Heart left ventricle (tissue), 16 donors: ENCODE measurements around the gene FLCN. TPM values are rescaled to one million over a fixed set of nuclear protein-coding genes. Genes with fewer than 3 reads are reported as not detected.
"Not testable (repeated sequence)": the region's sequence is repeated elsewhere in the genome, so short reads cannot be mapped to it uniquely, and the experiment has no call there.

ENCODE experiments used
- ATAC-seq, 4 donors: fragments of 200-7000 bp; cut with Tn5 transposase; one replicate each; pipeline ENCODE4 v1.9.1; 2020 to 2022; ENCODE audit warnings: moderate library complexity in 4 of 4, mild to moderate bottlenecking in 3 of 4, moderate number of reproducible peaks in 1 of 4
- DNase-seq, 5 donors: peaks; one replicate each; pipeline ENCODE4 v3.0.0-alpha.2; 2020
- H3K27ac ChIP-seq, 12 donors: fragments of 200-600 bp; sonication (generic) in 4 of 12; one replicate each; pipeline versions ENCODE4 v1.5.0 to v1.8.0; 2016 to 2022; ENCODE audit warnings: mild to moderate bottlenecking in 2 of 12
- H3K27me3 ChIP-seq, 9 donors: fragments of 200-600 bp; sonication (generic) in 2 of 9; one replicate each; pipeline versions ENCODE4 v1.5.1 to v1.8.0; 2016 to 2022; ENCODE audit warnings: mild to moderate bottlenecking in 3 of 9
- H3K36me3 ChIP-seq, 9 donors: fragments of 200-600 bp; sonication (generic) in 2 of 9; one replicate each; pipeline versions ENCODE4 v1.5.0 to v1.8.0; 2018 to 2022; ENCODE audit warnings: mild to moderate bottlenecking in 2 of 9
- H3K4me1 ChIP-seq, 12 donors: fragments of 200-600 bp; sonication (generic) in 4 of 12; one replicate each; pipeline versions ENCODE4 v1.5.0 to v1.8.0; 2016 to 2022; ENCODE audit warnings: mild to moderate bottlenecking in 3 of 12
- H3K4me3 ChIP-seq, 12 donors: fragments of 200-600 bp; sonication (generic) in 4 of 12; one replicate each; pipeline versions ENCODE4 v1.5.0 to v1.8.0; 2017 to 2022; ENCODE audit warnings: mild to moderate bottlenecking in 9 of 12, moderate library complexity in 4 of 12
- H3K9me3 ChIP-seq, 12 donors: fragments of 200-600 bp; sonication (generic) in 4 of 12; one replicate each; pipeline versions ENCODE4 v1.5.0 to v1.8.0; 2016 to 2022; ENCODE audit warnings: mild to moderate bottlenecking in 1 of 12
- POLR2A ChIP-seq, 2 donors: fragments of 450-650 bp; IDR thresholded peaks; one replicate each; pipeline ENCODE4 v1.6.1; 2017; ENCODE audit warnings: antibody characterized with exemption in 2 of 2, mild to moderate bottlenecking in 2 of 2, moderate library complexity in 2 of 2
- WGBS, 4 donors: extraction: QIAGEN DNeasy Blood & Tissue Kit in 2 of 4; methylation state at CpG; one replicate each; pipeline versions ENCODE4 v1.1.5 to v1.1.7; 2013 to 2018; 5-methylcytosine and 5-hydroxymethylcytosine counted together
- intact Hi-C, 10 donors: fragments of 100-400 bp; cut with DNase I; formaldehyde crosslinking; loops; one replicate each; pipeline versions ENCODE4 v1.11.1 to v1.14.2; 2022
- polyA plus RNA-seq, 2 donors: library from polyadenylated mRNA; stranded (reverse); fragments of 200-250 nt; gene quantifications; one replicate each; pipeline ENCODE4 v1.2.3, GENCODE V29; 2013
- total RNA-seq, 9 donors: library from RNA; depleted of rRNA in 2 of 9; stranded (reverse); fragments of >200 nt in 2 of 9; fragmentation: NEBNext Ultra II Directional in 3 of 9; extraction: Animal tissue kit (Norgen Biotek cat#: 25700) in 3 of 9; gene quantifications; one replicate each; pipeline versions ENCODE4 v1.1.0 to v1.2.4, GENCODE V29; 2016 to 2023
- TF ChIP-seq, protein P1 (sequence below), 12 donors: fragments of 200-600 bp; sonication (generic) in 4 of 12; IDR thresholded peaks; one replicate each; pipeline versions ENCODE4 v1.5.0 to v1.8.0; 2018 to 2022; ENCODE audit warnings: antibody characterized with exemption in 12 of 12, mild to moderate bottlenecking in 5 of 12
- donor health status: ischemic (EF 13 %, LVEDD 7.1; RV severe dilation, severe dysfunction).
- donor health status: healthy with polysubstance abuse.
- donor health status: DM: no; HTN: yes; CAD: no.
- donor health status: DM: no; HTN: no; CAD: no.
- donor health status: ischemic (EF 25% LVEDD 6.9; RV normal size, moderate dysfunction).
- donor health status: ischemic (EF 25% LVEDD 5.7; RV mildly dilated, moderate dysfunction).
- donor health status: healthy.
- donor health status: DM: yes; HTN: yes; CAD: no.
- donor health status: ischemic (EF 35%, LVEDD 5.7; RV mildly dilated, moderate dysfunction).
- donor health status: nonischemic (EF 11% LVEDD 7.7; RV severe dilation, severe dysfunction).
- donor health status: DM: yes; HTN: yes; CAD: no.
- donor health status: PGD.
- donor health status: ischemic (EF 29% LVEDD 5.4; RV normal size, mild dysfunction).
- donor health status: nonischemic (EF 23%, LVEDD 6.1; RV moderate dilation, normal function).

The FLCN gene
- total and polyA plus RNA-seq, 11 donors: 21.1 to 120 (median 32.6) TPM

DNA sequence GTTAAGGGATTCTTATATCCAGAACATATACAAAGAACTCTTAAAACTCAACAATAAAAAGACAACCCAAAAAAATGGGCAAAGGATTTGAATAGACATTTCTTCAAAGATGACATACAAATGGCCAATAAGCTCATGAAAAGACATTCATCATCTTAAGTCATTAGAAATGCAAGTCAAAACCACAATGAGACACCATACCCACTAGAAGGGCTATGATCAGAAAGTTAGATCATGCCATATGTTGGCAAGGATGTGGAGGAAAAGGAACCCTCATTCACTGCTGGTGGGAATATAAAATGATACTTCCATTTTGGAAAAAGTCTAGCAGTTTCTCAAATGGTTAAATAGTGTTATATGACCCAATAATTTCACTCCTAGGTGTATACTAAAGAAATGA, 40.2 kb downstream of the FLCN start:
- Histone ChIP-seq H3K4me3 (no peak overlapping the region), H3K4me1 (peaks cover 0 to 27% (median 14%) of the 10 kb centered on the region in 12 donors), H3K27ac (no peak overlapping the region), H3K27me3 (no peaks in the 10 kb centered on the region), H3K36me3 (no peaks in the 10 kb centered on the region), H3K9me3 (no peaks in the 10 kb centered on the region)
- intact Hi-C loops: no loop called here
- DNase-seq: no peak
- ATAC-seq: no peak
- TF ChIP-seq, protein P1, sequence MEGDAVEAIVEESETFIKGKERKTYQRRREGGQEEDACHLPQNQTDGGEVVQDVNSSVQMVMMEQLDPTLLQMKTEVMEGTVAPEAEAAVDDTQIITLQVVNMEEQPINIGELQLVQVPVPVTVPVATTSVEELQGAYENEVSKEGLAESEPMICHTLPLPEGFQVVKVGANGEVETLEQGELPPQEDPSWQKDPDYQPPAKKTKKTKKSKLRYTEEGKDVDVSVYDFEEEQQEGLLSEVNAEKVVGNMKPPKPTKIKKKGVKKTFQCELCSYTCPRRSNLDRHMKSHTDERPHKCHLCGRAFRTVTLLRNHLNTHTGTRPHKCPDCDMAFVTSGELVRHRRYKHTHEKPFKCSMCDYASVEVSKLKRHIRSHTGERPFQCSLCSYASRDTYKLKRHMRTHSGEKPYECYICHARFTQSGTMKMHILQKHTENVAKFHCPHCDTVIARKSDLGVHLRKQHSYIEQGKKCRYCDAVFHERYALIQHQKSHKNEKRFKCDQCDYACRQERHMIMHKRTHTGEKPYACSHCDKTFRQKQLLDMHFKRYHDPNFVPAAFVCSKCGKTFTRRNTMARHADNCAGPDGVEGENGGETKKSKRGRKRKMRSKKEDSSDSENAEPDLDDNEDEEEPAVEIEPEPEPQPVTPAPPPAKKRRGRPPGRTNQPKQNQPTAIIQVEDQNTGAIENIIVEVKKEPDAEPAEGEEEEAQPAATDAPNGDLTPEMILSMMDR (IDR thresholded peaks at IDR 0.05): no peak
- TF ChIP-seq POLR2A (IDR thresholded peaks at IDR 0.05): no peak

DNA sequence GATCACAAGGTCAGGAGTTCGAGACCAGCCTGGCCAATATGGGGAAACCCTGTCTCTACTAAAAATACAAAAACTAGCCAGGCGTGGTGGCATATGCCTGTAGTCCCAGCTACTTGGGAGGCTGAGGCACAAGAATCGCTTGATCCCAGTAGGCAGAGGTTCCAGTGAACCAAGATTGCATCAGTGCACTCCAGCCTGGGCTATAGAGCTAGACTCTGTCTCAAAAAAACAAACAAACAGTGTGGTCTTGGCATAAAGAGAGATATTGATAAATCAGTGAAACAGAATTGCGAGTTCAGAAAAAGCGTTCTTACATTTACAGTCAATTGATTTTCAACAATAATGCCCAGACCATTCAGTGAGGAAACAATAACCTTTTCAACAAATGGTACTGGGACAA, 41.5 kb downstream of the FLCN start:
- H3K27me3 ChIP-seq, ATAC-seq, H3K4me3 ChIP-seq, H3K9me3 ChIP-seq, intact Hi-C loops, H3K27ac ChIP-seq, H3K36me3 ChIP-seq, DNase-seq: not testable (repeated sequence)
- 90 to 95% (median 92%) methylated on average over 5 of the region's 5 CpGs for WGBS, 4 donors
- H3K4me1 ChIP-seq: peaks cover 0 to 31% (median 17%) of the 10 kb centered on the region in 12 donors

DNA sequence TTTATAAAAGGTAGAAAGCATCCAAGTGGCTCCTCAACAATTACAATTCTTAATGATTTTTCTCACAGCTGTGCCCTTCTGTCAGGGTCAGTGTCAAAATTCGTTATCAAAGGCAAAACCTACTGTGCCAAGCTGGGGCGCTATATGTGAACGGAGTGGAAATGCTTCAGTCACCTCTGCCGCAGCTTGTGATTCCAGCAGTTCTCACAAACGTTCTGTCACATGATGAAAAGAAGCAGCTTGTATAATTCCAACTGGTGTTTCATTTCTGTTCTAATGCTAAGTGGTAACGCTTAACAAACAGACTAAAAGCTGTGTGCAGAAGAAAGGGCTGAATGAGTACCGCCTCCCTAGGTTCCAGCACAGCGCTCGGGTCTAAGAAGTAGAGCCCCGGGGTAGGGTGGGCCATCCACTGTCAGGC, 45.0 kb downstream of the FLCN start:
- peak overlapping the region; percentile 57 to 86 (median 76) for H3K27ac ChIP-seq
- intact Hi-C loops: loop anchor here in 2 of 10 donors (2.0 to 5.0 kb wide), 2 partner anchors 37 to 40 kb away; no protein-coding TSS in a partner anchor
- no peaks in the 10 kb centered on the region for H3K9me3 ChIP-seq
- peaks cover 0 to 43% (median 28%) of the 10 kb centered on the region in 12 donors for H3K4me1 ChIP-seq
- WGBS, 4 donors: 33 to 40% (median 38%) methylated on average over 10 of the region's 10 CpGs
- ATAC-seq (peak in 3 of 4 donors; percentile 13 to 34 (median 23)), DNase-seq (peak in 1 of 5 donors; percentile 19)
- no peaks in the 10 kb centered on the region for H3K27me3 ChIP-seq
- H3K36me3 ChIP-seq: peaks cover 0 to 28% (median 24%) of the 10 kb centered on the region in 9 donors
- TF ChIP-seq POLR2A (IDR thresholded peaks at IDR 0.05): no peak
- TF ChIP-seq, protein P1 (IDR thresholded peaks at IDR 0.05): no peak
- H3K4me3 ChIP-seq: peak overlapping the region in 1 of 12 donors; percentile 3

DNA sequence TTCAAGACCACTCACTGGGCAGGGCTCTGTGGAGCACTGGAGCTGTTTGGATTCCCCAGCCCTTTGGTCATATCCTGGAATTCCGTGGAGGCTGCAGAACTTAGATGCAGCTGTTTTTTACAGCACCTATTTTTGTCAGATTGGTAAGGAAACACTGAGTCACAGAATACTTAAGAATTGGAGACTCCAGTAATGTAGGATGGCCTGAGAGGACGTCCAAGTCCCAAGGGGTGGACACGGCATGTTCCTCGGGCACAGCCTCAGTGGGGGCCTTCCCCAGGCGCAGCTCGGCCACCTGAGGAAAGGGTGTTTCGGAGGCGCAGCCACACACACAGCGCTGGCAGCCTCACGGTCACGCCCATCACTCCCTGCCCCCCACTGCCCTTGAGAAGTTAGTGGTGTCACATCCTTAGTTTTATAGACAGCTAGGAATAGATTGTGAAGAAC, 45.6 kb downstream of the FLCN start:
- Histone ChIP-seq H3K4me1 (peaks cover 0 to 49% (median 32%) of the 10 kb centered on the region in 12 donors), H3K27ac (peak overlapping the region; percentile 57 to 86 (median 76)), H3K9me3 (no peaks in the 10 kb centered on the region), H3K4me3 (peak overlapping the region in 1 of 12 donors; percentile 3), H3K27me3 (no peaks in the 10 kb centered on the region), H3K36me3 (peaks cover 0 to 34% (median 29%) of the 10 kb centered on the region in 9 donors)
- ATAC-seq: peak; percentile 75 to 83 (median 80)
- 21 to 27% (median 24%) methylated on average over 11 of the region's 11 CpGs for WGBS, 4 donors
- intact Hi-C loops: loop anchor here in 2 of 10 donors (2.0 to 5.0 kb wide), 2 partner anchors 37 to 39 kb away; no protein-coding TSS in a partner anchor
- DNase-seq: peak in 4 of 5 donors; percentile 49 to 82 (median 68)
- TF ChIP-seq POLR2A (IDR thresholded peaks at IDR 0.05): peak in 1 of 2 donors; percentile 14
- TF ChIP-seq, protein P1 (IDR thresholded peaks at IDR 0.05): no peak
